Measurements from ENCODE around the gene PADI1.

The PADI1 gene

GRCh38 chr1:17214876-17215544 is 10.1 kb downstream of the PADI1 start:
- H3K9ac ChIP-seq (ENCODE audit: low read depth, low read length) = no peak overlapping the region
- H3K4me1 ChIP-seq (ENCODE audit: insufficient read depth, low read length) = peaks cover 15% of the 10 kb centered on the region
- no peak overlapping the region for H3K4me2 ChIP-seq (ENCODE audit: insufficient read depth, low read length)
- H3K9me3 ChIP-seq (ENCODE audit: insufficient read depth, low read length, severe bottlenecking) = no peaks in the 10 kb centered on the region
- peaks cover 31% of the 10 kb centered on the region for H4K20me1 ChIP-seq (ENCODE audit: insufficient read depth, low read length)
- H3K27me3 ChIP-seq (ENCODE audit: insufficient read depth, low read length, poor library complexity) = peaks cover 38% of the 10 kb centered on the region
- H3K79me2 ChIP-seq (ENCODE audit: insufficient read depth, low read length) = no peaks in the 10 kb centered on the region
- ATAC-seq (ENCODE audit: insufficient read depth, low read depth) = no peak
- no peak for DNase-seq
- TF ChIP-seq CTCF (IDR thresholded peaks at IDR 0.05; ENCODE audit: borderline replicate concordance, extremely low read depth, low read length, poor library complexity, severe bottlenecking) (no peak), EZH2 (IDR thresholded peaks at IDR 0.05; ENCODE audit: borderline replicate concordance, low read depth, low read length, severe bottlenecking) (no peak)
- H3K4me3 ChIP-seq (ENCODE audit: low read depth in 1 of 2, low read length in 2 of 2) = no peak overlapping the region
- no peak overlapping the region for H2AFZ ChIP-seq (ENCODE audit: low read depth, low read length)
- no peak overlapping the region for H3K27ac ChIP-seq (ENCODE audit: low read length)
- H3K36me3 ChIP-seq (ENCODE audit: insufficient read depth, low read length) = no peaks in the 10 kb centered on the region

- TF ChIP-seq CTCF (IDR thresholded peaks at IDR 0.05; ENCODE audit: borderline replicate concordance, extremely low read depth, low read length, poor library complexity, severe bottlenecking) (no peak), EZH2 (IDR thresholded peaks at IDR 0.05; ENCODE audit: borderline replicate concordance, low read depth, low read length, severe bottlenecking) (no peak)
Measured at GRCh38 chr1:17215545-17215890, 10.6 kb downstream of the PADI1 start.

GRCh38 chr1:17216078-17216477 is 11.2 kb downstream of the PADI1 start:
- Histone ChIP-seq H3K36me3 (ENCODE audit: insufficient read depth, low read length) (no peaks in the 10 kb centered on the region), H2AFZ (ENCODE audit: low read depth, low read length) (no peak overlapping the region), H4K20me1 (ENCODE audit: insufficient read depth, low read length) (peaks cover 31% of the 10 kb centered on the region), H3K27ac (ENCODE audit: low read length) (no peak overlapping the region), H3K27me3 (ENCODE audit: insufficient read depth, low read length, poor library complexity) (peaks cover 38% of the 10 kb centered on the region), H3K4me3 (ENCODE audit: low read depth in 1 of 2, low read length in 2 of 2) (no peak overlapping the region), H3K4me2 (ENCODE audit: insufficient read depth, low read length) (no peak overlapping the region), H3K9me3 (ENCODE audit: insufficient read depth, low read length, severe bottlenecking) (no peaks in the 10 kb centered on the region), H3K4me1 (ENCODE audit: insufficient read depth, low read length) (peaks cover 15% of the 10 kb centered on the region), H3K9ac (ENCODE audit: low read depth, low read length) (no peak overlapping the region), H3K79me2 (ENCODE audit: insufficient read depth, low read length) (no peaks in the 10 kb centered on the region)
- DNase-seq (no peak), ATAC-seq (ENCODE audit: insufficient read depth, low read depth) (no peak)
- TF ChIP-seq EZH2 (IDR thresholded peaks at IDR 0.05; ENCODE audit: borderline replicate concordance, low read depth, low read length, severe bottlenecking) = no peak
- no peak for TF ChIP-seq CTCF (IDR thresholded peaks at IDR 0.05; ENCODE audit: borderline replicate concordance, extremely low read depth, low read length, poor library complexity, severe bottlenecking)

More at GRCh38 chr1:17215545-17215890, 10.6 kb downstream of the PADI1 start:
- Histone ChIP-seq H4K20me1 (ENCODE audit: insufficient read depth, low read length) (peaks cover 31% of the 10 kb centered on the region), H3K27ac (ENCODE audit: low read length) (no peak overlapping the region), H3K4me1 (ENCODE audit: insufficient read depth, low read length) (peaks cover 15% of the 10 kb centered on the region), H3K79me2 (ENCODE audit: insufficient read depth, low read length) (no peaks in the 10 kb centered on the region), H3K4me3 (ENCODE audit: low read depth in 1 of 2, low read length in 2 of 2) (no peak overlapping the region), H3K36me3 (ENCODE audit: insufficient read depth, low read length) (no peaks in the 10 kb centered on the region), H3K4me2 (ENCODE audit: insufficient read depth, low read length) (no peak overlapping the region), H3K9me3 (ENCODE audit: insufficient read depth, low read length, severe bottlenecking) (no peaks in the 10 kb centered on the region), H3K27me3 (ENCODE audit: insufficient read depth, low read length, poor library complexity) (peaks cover 38% of the 10 kb centered on the region), H2AFZ (ENCODE audit: low read depth, low read length) (no peak overlapping the region), H3K9ac (ENCODE audit: low read depth, low read length) (no peak overlapping the region)
- DNase-seq (no peak), ATAC-seq (ENCODE audit: insufficient read depth, low read depth) (no peak)
